Activated effector memory CD4-positive, alpha-beta T cell treated with Interleukin-2 at 50 U/mL for 16 hours (primary cell): ENCODE results near the gene ZNF570.
A peak's percentile ranks its signal among the peaks of the same experiment; 100 is the strongest.

Source experiments
- DNase-seq: peaks from one replicate; pipeline ENCODE4 v3.0.0-alpha.2; 2020

The ZNF570 gene

DNA sequence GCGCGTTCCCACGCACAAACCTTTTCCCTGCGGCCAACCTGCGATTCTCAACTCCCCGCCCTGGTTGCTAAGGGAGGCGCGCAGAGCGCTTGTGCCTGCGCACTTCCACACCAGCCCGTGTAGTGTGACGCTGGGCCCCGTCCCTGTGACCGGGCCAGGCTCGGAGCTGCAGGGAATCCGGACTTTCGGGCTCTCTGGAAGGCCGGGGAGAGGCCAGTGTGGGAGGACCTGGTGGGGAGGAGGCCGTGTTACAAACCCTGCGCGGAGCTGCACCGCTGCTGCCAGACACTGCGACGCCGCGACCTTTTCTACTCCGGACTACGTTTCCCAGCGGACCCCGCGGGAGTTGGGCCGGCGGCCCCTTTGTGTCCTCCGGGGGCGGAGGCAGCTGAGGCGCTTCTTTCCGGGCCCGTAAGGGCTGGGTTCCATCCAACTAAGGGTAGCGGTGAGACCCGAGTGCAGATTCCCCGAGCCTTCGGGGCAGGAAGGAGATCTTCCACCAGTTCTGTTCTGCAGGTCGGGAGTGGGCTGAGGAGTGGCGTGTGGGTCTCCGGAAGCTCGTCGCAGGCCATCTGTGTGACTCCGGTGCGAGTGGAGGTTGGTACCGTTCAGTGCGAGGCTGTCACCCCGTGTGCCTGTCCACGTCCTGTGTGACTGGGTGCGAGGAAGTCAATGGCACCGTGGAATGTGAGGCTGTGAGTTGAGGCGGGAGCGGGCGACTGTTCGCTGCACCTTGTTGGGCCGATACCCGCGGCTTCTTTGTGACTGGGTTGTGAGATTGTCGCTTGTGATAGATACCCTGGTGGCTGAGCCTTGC lies at the start of gene ZNF570:
Gene ZNF570 (plus strand): TSS at position 396 of the 817 bp plus-strand sequence. CDS start 999 bp downstream, outside the sequence.
- peak; percentile 83 for DNase-seq

DNA sequence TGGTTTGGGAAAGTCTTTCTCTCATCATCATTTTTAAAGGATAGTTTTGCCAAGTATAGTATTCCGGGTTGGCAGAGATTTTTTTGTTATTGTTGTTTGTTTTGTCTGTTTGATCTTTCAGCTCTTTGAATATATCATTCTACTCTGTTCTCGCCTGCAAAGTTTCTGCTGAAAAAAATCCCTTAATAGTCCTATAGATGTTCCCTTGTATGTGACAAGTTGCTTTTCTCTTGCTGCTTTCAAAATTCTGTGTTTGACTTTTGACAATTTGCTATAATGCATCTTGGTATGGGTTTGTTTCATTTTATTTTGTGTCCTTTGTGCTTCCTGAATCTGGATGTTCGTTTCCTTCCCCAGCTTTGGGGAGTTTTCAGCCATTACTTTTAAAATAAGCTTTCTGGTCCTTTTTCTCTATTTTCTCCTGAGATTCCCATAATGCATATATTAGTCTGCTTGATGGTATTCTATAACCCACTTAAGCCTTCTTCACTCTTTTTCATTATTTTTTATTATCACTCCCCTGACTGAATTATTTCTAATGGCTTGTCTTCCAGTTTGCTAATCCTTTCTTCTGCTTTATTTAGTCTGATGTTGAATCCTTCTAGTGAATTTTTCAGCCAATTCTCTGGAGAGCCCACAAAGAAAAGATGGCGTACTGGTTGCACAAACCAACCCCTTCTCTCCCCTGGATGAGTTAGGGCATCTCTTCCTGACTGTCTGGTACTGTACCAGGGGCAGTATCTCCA lies 16.5 kb upstream of the ZNF570 start:
- no peak for DNase-seq

DNA sequence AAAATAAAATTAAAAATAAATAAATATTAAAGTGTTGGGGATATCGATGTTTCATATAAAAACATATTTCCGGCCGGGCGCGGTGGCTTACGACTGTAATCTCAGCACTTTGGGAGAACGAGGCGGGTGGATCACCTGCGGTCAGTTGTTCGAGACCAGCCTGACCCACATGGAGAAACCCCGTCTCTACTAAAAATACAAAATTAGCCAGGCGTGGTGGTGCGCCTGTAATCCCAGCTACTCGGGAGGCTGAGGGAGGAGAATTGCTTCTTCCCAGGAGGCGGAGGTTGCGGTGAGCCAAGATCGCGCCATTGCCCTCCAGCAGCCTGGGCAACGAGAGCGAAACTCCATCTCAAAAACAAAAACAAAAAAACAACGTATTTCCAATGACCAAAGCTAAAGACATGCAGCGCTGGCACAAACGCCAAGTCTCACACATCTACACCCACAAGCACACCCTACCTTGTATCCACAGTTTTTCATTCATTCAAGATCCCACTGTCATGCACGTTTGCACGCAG lies 2.8 kb upstream of the ZNF570 start:
- DNase-seq = no peak

DNA sequence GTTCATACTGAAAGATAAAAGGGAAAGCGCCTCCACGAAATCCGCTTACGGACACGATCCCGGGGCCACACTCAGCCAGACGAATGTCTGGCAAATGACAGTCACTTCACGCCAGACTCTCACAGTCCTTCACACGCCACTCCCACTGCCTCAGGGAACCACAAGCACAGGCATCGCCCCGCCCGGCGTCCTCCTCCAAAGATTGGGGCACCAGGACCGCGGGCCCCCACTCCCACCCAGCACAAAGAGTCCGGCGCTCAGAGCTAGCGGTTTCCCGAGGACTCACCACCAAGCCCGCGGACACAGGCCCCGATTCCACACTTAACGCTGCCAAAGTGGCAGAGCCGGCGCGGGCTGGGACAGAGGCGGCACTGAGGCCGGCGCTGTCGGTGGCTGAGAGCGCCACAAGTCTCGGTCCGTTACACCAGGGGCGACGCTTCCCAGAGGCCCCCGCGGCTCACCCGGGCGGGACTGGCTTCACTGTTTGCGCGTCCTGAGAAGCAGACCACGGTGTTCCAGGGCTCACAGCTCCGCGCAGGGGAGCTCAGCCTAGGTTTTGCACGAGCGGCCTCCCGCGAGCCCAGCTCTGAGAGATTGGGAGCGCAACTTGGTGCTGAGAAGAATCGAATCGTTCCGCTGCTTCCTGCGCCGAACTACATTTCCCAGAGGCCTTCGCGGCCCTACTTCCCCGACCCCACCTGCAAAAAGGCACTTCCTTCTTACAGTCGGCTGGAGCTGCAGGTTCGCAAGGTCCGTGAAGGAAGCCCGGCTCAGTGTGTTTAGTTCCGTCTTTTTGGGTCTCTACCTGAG lies 2.2 kb upstream of the ZNF570 start, which contains the start of gene ZNF569:
Gene ZNF569 (minus strand): TSS at position 647 of the 810 bp plus-strand sequence. CDS start 22,523 bp downstream, outside the sequence.
- DNase-seq = peak; percentile 85

DNA sequence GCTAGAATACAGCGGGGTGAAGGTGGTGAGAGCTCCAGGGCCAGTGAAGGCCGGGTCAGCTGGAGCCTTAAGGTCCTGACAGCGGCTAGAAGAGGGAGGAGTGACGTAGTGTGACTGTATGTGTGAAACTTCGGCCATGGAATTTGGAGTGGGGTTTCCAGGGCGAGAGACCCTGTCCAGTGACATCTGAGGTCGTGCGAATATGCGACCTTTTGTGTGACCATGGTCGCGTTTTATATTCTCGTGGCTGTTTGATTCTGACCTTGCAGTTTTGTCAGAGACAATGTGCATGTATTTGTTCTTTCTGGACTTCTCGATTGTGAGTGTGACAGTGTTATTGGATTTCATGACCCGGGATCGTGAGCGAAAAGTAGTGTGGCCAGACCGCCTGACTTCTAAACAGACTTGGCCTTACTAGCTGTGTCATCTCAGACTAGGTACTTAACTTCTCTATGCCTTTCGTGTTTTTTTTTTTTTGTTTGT lies 1.5 kb upstream of the ZNF570 start:
- DNase-seq = no peak

DNA sequence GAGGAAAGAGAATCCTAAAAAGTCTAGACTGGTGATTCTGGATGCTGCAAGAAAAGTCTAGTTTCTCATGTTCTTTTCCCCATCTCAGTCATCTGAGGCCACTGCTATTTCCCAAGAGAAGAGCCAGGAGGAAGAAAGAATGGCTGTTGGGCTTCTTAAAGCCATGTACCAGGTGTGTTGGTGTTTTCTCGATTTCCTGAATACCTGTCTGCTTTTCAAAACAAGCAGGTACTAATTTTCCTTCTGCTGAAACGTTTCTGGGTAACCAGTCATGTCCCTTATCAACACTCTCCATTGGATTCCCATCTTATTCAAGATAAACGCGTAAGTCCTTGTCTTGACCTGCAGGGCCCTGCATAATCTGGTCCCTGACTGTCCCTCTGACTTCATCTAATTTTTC lies 1.1 kb downstream of the ZNF570 start:
- no peak for DNase-seq

DNA sequence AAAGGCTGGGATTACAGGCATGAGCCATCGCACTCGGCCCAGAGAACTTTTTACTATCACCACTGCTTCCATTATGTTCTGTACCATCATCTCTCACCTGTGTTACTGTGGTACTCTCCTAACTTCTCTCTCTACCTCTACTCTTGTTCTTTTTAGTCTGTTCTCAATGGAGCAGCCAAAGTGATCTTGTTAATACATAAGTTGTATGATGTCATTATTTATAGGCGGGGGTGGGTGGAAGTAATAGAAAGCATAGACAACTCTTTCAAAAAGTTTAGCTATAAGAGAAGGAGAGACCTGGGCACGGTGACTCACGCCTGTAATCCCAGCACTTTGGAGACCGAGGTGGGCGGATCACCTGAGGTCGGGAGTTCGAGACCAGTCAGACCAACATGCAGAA lies 3.0 kb downstream of the ZNF570 start:
- no peak for DNase-seq

DNA sequence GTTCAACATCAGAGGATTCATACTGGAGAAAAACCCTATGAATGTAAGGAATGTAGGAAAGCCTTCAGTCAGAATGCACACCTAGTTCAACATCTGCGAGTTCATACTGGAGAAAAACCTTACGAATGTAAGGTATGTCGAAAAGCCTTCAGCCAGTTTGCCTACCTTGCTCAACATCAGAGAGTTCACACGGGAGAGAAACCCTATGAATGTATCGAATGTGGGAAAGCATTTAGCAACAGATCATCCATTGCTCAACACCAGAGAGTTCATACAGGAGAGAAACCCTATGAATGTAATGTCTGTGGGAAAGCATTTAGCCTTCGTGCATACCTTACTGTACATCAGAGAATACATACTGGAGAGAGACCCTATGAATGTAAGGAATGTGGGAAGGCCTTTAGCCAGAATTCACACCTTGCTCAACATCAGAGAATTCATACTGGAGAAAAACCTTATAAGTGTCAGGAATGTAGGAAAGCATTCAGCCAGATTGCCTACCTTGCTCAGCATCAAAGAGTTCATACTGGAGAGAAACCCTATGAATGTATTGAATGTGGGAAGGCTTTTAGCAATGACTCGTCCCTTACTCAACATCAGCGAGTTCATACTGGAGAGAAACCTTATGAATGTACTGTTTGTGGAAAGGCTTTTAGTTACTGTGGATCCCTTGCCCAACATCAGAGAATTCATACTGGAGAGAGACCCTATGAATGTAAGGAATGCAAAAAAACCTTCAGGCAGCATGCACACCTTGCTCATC lies 15.4 kb downstream of the ZNF570 start:
- DNase-seq = no peak

DNA sequence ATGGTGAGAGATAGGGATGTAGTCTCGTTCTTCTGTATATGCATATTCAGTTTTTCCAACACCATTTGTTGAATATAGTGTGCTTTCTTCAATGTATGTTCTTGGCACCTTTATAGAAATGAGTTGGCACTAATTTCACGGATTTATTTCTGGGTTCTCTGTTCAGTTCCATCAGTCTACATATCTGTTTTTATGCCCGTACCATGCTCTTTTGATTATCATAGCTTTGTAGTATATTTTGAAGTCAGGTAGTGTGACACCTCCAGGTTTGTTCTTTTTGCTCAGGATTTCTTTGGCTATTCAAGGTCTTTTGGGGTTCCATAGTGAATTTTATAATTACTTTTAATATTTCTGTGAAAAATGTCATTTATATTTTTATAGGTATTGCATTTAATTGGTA lies 23.1 kb downstream of the ZNF570 start:
- DNase-seq = no peak

DNA sequence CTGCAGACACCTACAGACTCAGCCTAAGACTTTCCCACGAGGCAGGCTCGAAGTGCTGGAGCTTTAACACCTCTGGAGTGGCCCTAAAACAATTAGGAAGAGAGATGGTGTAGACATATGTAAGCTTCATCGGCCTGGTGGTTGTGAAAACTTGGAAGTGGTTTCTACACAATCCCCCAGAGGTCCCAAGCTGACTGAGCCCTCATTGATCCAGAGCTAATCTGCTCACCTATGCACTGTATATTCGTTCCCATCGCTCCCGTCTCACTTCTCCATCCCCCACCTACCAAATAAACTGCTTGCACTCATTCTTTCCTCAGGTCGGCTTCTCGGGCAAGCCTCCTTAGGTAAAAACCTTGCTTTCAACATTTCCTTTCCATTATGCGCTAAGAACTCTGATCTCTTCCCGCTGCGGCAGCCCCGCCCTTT lies 36.8 kb downstream of the ZNF570 start:
- DNase-seq = no peak

DNA sequence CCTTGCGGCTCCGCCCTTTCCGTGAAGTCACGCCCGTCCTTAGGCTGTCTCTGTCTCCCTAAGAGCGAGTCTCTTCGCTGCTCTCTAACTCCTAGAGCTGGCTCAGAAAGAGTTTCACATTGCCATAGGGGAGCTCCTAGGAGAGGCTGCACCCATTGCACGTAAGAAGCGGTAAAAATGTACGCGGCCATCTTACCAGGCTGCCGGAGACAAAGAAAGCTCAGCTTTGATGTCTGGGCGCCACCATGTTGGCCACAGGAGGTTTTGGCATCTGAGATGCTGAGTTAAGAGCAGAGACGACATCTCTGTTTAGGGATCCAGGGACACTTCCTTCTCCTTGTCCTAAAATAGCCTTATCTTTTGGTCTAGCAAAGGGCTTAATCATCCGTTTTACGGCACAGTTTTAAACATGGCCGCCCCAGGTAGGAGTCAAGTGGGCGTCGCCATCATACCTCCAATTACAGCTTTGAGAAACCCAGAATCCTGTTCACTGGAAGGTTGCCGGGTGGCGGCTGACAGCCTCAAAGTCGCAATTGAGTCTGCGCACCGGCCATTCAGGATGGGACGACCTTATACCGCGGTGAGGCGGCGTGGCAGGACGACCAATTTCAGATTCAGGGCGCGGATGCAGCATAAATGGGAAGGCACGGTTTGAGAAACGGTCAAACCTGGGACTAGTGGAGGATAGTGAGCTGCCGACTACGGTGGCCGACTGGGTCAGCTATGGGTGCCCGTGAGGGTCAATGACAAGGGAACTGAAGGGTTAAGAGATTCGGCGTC lies 37.4 kb downstream of the ZNF570 start, which contains the start of gene ZNF793:
Gene ZNF793 (plus strand): TSS at position 553 of the 780 bp plus-strand sequence. CDS start 16,501 bp downstream, outside the sequence.
- peak; percentile 72 for DNase-seq

DNA sequence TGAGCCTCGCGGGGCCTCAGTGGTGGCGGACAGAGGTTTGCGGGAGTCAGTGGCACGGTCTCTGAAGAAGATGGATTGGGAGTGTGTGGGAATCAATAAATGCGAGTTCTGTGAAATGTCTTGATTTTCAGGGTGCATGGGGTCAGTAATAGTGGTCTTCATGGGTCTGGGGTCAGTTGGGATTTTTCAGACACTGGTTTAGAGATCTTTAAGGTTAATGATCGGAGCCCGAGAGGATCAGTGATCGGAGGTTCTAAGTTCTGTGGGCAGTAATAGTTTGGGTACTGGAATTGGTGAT lies 38.0 kb downstream of the ZNF570 start:
- no peak for DNase-seq

DNA sequence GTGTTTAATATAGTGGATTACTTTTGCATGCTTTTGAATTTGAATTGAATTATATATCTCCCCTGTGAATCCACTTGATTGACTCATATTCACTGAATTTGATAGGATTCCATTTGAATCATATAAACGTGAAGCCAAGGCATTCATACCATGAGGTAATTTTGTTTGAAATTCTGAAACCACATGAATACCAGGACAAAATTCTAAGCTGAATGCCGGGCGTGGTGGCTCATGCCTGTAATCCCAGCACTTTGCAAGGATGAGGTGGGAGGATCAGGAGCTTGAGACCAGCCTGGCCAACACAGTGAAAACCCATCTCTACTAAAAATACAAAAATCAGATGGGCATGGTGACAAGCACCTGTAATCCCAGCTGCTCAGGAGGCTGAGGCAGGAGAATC lies 42.0 kb downstream of the ZNF570 start:
- DNase-seq = no peak

DNA sequence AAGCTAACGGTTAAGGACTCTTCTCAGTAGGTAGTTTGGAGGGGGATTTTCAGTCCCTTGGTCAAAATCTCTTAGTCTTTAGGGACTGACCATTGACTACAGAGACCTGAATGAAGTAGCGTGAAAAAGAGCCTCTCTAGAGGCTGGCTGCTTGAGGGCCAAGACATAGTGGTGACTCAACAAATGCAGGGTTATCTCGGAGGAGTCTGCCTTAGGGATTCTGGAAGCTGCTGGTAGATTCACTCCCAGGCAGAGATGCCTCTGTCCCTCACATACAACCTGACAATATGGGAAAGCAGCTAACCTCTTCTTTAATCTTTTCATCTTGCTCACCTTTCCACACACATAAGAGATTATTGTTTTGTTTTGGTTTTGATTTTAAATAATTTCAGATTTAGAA lies 42.7 kb downstream of the ZNF570 start:
- DNase-seq = no peak

DNA sequence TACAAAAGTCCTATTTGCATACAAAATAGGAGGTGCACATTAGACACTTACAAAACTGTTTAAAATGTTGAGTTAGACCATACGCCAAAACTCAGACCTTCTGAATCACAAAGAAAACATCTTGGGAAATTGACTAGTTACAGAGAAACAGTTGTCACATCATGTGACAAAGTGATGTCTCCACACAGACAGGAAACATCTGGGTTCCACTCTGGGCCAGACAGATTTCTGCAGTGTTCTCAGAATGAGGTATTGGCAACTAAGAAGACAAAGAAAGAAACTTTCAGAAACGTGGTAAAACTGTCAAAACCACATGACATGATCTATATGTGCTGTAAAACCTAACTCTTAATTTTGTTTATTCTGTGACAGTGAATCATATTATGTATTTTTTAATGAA lies 44.2 kb downstream of the ZNF570 start:
- no peak for DNase-seq

DNA sequence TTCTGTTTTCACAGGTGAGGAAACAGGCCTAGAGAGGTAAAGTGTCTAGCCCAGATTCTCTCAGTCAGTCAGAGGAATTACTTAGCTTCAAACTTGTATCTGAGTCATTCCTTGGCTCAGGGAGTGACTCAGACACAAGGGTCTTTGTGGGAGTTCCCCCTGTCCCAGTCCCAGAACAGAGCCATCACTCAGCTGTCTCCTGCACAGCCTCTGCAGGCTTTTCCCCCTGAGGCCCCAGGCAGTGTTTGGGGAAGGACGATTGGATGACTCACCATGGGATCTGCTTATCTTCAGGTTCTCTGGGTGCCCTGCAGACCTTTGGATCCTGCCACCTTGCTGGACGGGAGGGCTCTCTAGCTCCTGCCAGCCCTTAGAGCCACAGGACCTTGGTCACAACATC lies 50.7 kb downstream of the ZNF570 start:
- no peak for DNase-seq

DNA sequence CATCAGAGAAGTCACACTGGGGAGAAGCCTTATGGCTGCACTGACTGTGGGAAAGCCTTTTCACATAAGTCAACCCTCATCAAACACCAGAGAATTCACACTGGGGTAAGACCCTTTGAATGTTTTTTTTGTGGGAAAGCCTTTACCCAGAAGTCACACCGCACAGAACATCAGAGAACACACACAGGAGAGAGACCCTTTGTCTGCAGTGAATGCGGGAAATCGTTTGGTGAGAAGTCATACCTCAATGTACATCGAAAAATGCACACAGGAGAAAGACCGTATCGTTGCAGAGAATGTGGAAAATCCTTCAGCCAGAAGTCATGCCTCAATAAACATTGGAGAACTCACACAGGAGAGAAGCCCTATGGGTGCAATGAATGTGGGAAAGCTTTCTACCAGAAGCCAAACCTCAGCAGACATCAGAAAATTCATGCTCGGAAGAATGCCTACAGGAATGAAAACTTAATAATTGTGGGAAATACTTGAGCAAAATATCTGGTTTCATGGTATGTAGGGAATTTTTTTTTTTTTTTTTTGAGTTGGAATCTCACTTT lies 68.3 kb downstream of the ZNF570 start:
- no peak for DNase-seq
